Right lobe of liver (tissue), 4 donors: Measurements from ENCODE around the gene BTG2.

Experiments
- POLR2A ChIP-seq: fragments of 450-650 bp; IDR thresholded peaks from one replicate; pipeline ENCODE4 v1.6.1; 2017; ENCODE audit warnings: antibody characterized with exemption, mild to moderate bottlenecking
- TF ChIP-seq, protein P1 (sequence below), 4 donors: fragments of 200-600 bp in 3 of 4; fragments of 450-650 bp in 1 of 4; IDR thresholded peaks; one replicate each; pipeline versions ENCODE4 v1.5.1 to v1.8.0; 2016 to 2022; ENCODE audit warnings: antibody characterized with exemption in 4 of 4, mild to moderate bottlenecking in 2 of 4
- donor health status: DM: no; HTN: no; CAD: no.
- donor health status: DM: no; HTN: no; CAD: no.
- donor health status: DM: no; HTN: yes; CAD: no.

DNA sequence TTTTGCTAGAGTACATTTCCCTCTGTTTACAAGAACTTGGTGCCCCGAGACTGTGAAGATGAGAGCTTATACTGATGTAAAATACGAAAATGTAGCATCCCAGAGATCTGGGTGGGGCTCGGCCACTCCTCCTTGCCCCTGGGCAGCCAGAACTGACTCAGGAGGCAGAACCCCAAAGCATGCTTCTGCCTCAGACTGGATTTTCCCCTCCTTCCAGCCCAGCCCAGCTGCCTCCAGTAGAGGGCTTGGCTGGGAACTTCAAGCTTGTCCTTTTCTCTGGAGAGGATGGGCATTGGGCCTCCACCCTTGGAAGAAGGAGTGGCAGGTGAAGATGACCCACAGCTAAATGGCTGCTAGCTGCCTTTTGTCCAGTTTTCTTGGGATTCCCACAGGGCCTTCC, 24.3 kb upstream of the BTG2 start:
- TF ChIP-seq, protein P1, sequence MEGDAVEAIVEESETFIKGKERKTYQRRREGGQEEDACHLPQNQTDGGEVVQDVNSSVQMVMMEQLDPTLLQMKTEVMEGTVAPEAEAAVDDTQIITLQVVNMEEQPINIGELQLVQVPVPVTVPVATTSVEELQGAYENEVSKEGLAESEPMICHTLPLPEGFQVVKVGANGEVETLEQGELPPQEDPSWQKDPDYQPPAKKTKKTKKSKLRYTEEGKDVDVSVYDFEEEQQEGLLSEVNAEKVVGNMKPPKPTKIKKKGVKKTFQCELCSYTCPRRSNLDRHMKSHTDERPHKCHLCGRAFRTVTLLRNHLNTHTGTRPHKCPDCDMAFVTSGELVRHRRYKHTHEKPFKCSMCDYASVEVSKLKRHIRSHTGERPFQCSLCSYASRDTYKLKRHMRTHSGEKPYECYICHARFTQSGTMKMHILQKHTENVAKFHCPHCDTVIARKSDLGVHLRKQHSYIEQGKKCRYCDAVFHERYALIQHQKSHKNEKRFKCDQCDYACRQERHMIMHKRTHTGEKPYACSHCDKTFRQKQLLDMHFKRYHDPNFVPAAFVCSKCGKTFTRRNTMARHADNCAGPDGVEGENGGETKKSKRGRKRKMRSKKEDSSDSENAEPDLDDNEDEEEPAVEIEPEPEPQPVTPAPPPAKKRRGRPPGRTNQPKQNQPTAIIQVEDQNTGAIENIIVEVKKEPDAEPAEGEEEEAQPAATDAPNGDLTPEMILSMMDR (IDR thresholded peaks at IDR 0.05) = no peak
- TF ChIP-seq POLR2A = no peak
